Measurements from ENCODE around the gene GPC6.

DNA sequence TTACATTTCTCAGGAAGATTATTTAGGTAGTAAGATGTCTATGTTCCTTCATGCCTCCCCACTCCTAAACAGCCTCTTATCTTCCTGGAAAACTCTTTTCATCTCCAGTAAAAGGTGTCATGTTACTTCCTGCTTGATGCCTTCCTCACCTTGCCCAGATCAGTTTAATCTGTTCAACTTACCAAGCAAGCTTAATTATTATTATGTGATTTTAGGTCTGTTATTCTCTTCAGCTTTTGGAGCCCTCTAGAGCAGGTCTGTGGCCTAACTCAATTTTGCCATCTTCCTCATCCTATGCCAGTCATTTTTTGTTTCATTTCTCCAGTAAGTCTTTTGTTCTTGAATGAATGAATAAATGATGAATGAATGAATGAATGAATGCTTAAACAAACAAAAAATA, 724.5 kb downstream of the GPC6 start:
- no peak for TF ChIP-seq POLR2A (IDR thresholded peaks at IDR 0.05)
- no peak for TF ChIP-seq CTCF (IDR thresholded peaks at IDR 0.05 in 8 of 11, conservative IDR thresholded peaks at IDR 0.05 in 3 of 11)
- TF ChIP-seq POLR2AphosphoS5 (IDR thresholded peaks at IDR 0.05): no peak
